ENCODE data around the gene FBXO31. TPM values are rescaled to one million over a fixed set of nuclear protein-coding genes. Genes with fewer than 3 reads are reported as not detected.

FBXO31 gene
- total and polyA plus RNA-seq, 9 of the 15 experiments (the other 6 are each of a cell fraction or from before 2014, with no cell fraction given) = 0.18 to 33.3 (median 10.9) TPM

- TF ChIP-seq E2F8 (IDR thresholded peaks at IDR 0.05; ENCODE audit: low read depth, partially characterized antibody) (peak; percentile 46), ZFX (CRISPR knock-in tag; IDR thresholded peaks at IDR 0.05) (peak; percentile 90), THAP7 (CRISPR knock-in tag; IDR thresholded peaks at IDR 0.05) (peak; percentile 100), PHF20 (IDR thresholded peaks at IDR 0.05; ENCODE audit: partially characterized antibody) (peak; percentile 25), ZNF239 (CRISPR knock-in tag; IDR thresholded peaks at IDR 0.05) (no peak; the same call in 1 of the 2 replicates), SLC30A9 (CRISPR knock-in tag; IDR thresholded peaks at IDR 0.05) (no peak), RAD51 (IDR thresholded peaks at IDR 0.05; ENCODE audit: borderline replicate concordance, low read depth) (peak; percentile 68; the same call in 1 of the 2 replicates), RNF2 (IDR thresholded peaks at IDR 0.05) (peak; percentile 46), TSC22D4 (tag; IDR thresholded peaks at IDR 0.05) (no peak), NRF1 (conservative IDR thresholded peaks at IDR 0.05 in 1 of 2, IDR thresholded peaks at IDR 0.05 in 1 of 2) (peak; percentile 99), ZKSCAN8 (CRISPR knock-in tag; IDR thresholded peaks at IDR 0.05) (no peak), RFX5 (IDR thresholded peaks at IDR 0.05; ENCODE audit: low read depth, low read length) (no peak), CEBPB (tag; IDR thresholded peaks at IDR 0.05) (no peak), PREB (CRISPR knock-in tag; IDR thresholded peaks at IDR 0.05) (no peak), SP2 (IDR thresholded peaks at IDR 0.05; ENCODE audit: extremely low read depth, low read depth, low read length, poor library complexity, severe bottlenecking) (peak; percentile 50), KLF13 (tag; IDR thresholded peaks at IDR 0.05; ENCODE audit: borderline replicate concordance, low read depth) (peak; percentile 34; the same call in 1 of the 2 replicates), ZNF592 (IDR thresholded peaks at IDR 0.05) (no peak; the same call in none of the 2 replicates), BRD4 (IDR thresholded peaks at IDR 0.05) (no peak)
Measured at GRCh38 chr16:87391950-87392820, 8.6 kb upstream of the FBXO31 start, which contains the start of gene MAP1LC3B (continued).

Data from K562 (cell line).